ENCODE results near the gene FAT2. TPM values are rescaled to one million over a fixed set of nuclear protein-coding genes. Genes with fewer than 3 reads are reported as not detected.

Gene FAT2
- total RNA-seq, 1 donor from 2014 or later, result 0.05 TPM

- DNase-seq (ENCODE audit: low spot score), result no peak
- intact Hi-C loops (cut with DNase I), result no loop called here
Observed at GRCh38 chr5:151569132-151570046, 21.7 kb downstream of the FAT2 start.

GRCh38 chr5:151568036-151568435 lies 23.1 kb downstream of the FAT2 start:
- no peak for DNase-seq (ENCODE audit: low spot score)
- intact Hi-C loops (cut with DNase I), result no loop called here

DNA sequence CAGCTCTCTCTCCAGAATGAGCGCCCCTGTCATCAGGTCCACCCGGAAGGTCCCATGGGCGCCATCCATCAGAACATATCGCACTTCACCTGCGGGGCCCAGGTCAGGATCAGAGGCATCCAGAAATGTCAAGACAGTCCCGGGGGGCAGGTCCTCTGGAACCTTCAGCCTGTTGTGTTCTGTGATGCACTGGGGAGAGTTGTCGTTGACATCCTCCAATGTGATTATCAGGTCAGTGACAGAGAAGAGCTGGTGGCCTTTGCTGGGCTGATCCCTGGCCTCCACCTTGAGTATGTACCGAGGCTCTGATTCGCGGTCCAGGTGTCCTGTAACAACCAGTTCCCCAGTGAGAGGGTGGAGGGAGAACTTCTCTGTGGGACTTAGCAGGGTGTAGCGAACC lies 25.2 kb downstream of the FAT2 start:
- no peak for DNase-seq (ENCODE audit: low spot score)
- intact Hi-C loops (cut with DNase I), result no loop called here

DNA sequence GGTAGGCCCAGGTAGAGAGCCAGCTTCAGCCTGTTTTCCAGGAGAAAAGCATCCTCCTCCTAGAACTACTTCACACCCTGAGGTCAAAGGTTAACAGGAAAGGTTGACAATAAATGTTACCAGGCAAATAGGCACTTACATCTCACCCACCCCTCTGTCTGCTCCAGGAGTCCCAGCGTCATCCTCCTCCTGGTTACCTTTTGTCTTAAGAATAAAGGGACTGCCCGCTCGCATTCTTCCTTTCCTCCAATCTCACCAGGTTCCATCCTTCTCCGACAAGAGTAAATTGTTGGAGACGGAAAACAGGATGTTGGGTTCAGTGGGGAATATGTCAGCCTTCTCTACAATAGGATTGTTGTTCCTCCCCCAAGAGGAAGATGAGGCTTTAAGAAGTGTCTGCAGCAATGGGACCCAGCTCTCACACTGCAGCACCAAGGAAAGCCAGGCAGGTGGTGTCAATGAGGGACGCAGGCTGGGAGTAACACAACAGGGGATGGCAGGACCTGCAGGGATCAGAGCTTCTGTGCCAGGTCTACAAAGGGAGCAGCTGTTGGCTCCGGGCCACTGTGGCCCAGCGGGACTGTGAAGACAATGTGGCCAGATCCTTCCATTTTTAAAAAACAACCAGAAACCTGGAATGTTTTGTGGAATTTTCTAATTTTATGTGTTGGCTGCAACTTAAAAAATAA lies 29.0 kb downstream of the FAT2 start:
- no peak for DNase-seq (ENCODE audit: low spot score)
- intact Hi-C loops (cut with DNase I), result no loop called here

- DNase-seq (ENCODE audit: low spot score), result no peak
- intact Hi-C loops (cut with DNase I), result no loop called here
Observed at GRCh38 chr5:151557951-151558350, 33.2 kb downstream of the FAT2 start.

DNA sequence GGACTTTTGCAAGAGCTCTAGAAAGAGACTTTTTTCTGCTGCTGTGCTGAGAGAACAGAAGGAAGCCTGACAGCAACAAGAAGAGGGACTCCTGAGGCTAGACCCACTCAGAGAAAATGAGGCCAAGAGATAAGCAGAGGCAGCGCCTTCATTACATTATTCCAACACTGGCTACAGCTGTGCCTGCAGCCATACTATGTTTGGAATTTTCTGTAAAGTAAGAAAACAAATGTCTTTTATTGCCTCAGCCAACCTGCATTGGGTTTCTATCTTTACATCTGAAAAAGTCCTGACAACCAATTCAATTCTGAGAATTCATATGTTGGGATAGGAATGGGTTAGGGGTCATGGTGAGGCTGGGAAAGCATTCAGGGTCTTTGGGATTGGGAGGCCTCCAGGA lies 33.7 kb downstream of the FAT2 start:
- no peak for DNase-seq (ENCODE audit: low spot score)
- intact Hi-C loops (cut with DNase I), result no loop called here

DNA sequence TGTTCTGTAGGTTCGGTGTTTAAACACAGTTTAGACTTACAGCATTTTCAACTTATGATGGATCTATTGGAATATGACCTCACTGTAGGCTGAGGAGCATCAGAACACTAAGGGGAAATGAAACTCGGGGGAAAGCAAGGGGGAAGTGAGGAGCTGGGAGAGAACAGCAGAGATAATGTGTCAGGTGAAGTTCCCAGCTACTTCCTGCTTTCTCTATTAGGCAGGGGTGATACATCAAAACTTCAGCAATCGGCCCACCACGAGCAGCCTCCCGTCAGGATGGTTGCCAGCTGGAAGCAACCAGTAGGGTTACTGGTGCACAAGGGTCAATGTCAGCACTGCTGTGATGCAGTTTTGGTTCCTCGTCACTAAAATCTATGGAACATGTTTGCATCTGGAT lies 34.3 kb downstream of the FAT2 start:
- no peak for DNase-seq (ENCODE audit: low spot score)
- intact Hi-C loops (cut with DNase I), result no loop called here

GRCh38 chr5:151555760-151556576 lies 35.2 kb downstream of the FAT2 start:
- no peak for DNase-seq (ENCODE audit: low spot score)
- intact Hi-C loops (cut with DNase I), result no loop called here

GRCh38 chr5:151553695-151554094 lies 37.4 kb downstream of the FAT2 start:
- intact Hi-C loops (cut with DNase I), result no loop called here

DNA sequence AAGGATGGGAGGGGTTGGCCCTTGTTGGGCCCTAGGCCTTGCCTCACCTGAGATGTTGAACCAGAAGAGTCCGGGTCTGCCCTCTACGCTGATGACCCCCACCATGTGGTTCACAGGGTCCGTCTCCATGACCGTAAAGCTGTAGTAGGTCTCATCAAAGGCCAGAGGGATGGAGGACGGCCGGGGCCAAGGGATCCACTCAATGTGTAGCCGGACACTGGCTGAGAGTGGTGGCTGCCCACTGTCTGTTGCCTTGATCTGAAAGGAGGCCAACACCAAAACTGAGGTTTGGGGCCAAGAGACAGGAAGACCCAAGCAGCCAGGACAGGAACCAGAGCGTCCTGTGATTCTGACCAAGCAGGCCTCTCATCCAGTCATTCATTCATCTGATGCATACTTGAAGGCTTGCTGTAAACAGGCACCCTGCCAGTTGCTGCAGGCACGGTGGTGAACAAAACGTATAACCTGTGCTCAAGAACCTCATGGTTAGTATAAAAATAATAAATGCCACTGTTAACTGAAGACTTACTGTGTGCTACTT lies 37.9 kb downstream of the FAT2 start:
- intact Hi-C loops (cut with DNase I), result no loop called here
- DNase-seq (ENCODE audit: low spot score), result no peak

More at GRCh38 chr5:151553695-151554094, 37.4 kb downstream of the FAT2 start:
- DNase-seq (ENCODE audit: low spot score), result no peak

DNA sequence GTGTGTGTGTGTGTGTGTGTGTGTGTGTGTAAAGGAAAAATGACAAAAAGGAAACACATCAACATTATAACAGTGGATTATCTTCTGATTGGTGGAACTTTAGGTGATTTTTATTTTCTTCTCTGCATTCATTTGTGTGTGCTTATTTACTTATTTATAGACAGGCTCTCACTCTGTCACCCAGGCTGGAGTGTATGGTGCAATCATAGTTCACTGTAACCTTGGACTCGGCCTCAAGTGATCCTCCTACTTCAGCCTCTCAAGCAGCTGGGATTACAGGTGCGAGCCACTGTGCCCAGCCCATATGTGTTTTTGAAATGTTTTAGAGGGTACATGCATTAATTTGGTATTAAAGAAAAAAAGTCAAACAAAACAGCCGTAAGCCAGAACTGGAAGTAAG lies 39.1 kb downstream of the FAT2 start:
- DNase-seq (ENCODE audit: low spot score), result no peak
- intact Hi-C loops (cut with DNase I), result no loop called here

DNA sequence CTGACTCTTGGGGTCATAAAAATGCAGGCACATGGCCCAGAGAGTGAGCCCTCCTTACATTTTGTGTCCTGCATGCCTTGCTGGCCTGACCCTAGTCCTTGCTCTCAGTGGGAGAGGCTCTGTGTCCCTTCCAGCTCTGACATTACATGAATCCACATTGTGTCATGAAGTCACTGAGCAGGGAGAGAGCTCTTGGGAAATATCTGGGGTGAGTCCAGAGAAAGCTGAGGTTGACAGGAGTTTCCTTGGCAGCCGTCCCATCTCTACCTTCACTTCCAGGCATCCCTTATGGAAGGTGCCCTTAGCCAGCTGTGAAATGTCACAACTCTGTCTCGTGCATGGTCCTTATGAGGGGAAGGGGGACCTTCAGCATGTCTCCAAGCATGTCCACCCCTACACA lies 41.0 kb downstream of the FAT2 start:
- DNase-seq (ENCODE audit: low spot score), result no peak
- intact Hi-C loops (cut with DNase I), result no loop called here

DNA sequence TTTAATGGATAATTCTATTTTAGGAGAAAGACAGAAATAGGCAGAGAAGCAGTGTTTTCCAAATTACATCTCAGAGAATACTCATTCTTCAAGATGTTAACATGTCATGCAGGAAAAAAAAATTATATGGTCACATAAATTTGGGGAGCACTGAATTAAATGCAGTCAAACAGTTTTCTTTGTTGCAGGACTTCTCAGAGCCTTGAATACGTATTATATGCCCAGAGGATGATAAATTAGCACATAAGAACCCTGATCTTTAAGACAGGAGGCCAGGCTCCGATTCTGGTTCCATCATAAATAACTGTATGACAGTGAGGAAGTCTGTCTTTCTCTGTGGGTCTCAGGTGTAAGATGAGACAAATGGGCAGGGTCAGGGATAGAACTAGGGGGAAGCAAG lies 41.4 kb downstream of the FAT2 start:
- intact Hi-C loops (cut with DNase I), result no loop called here
- no peak for DNase-seq (ENCODE audit: low spot score)

DNA sequence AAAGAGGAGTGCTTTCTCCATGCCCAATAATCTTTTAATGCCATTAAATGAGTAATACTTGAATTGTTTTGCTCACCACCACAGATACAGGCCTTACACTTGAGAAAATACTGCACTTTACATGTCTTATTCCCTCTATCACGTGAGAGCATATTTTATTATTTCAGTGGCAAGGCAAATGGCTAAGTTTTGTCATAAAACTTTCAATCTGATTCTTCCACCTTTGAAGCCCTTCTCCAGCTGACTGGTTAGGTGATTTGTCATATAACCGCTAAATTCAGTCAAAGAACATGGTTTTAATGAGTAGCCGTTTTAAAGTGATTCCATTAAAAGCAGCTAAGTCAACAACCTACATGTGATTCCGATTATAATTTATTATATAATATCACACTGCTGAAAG lies 43.8 kb downstream of the FAT2 start:
- DNase-seq (ENCODE audit: low spot score), result no peak
- intact Hi-C loops (cut with DNase I), result no loop called here

DNA sequence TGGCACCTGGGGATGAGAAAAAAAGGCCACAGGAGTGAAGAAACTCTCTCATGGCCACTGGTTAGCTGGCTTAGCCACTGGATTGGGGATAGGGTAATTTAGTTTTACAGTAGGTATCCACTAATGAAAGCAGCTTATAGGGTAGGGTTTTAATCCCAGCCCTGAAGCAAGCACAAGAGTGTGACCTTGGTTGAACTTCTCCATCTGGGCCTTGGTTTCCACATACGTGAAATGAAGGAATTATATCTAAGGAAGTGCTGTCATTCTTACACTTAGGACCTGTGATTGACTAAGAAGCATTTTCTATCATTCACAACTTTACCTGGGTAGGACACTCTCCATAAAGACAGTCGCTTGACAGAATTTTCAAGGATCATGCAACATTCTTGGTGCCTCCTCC lies 49.6 kb downstream of the FAT2 start:
- DNase-seq (ENCODE audit: low spot score), result no peak
- intact Hi-C loops (cut with DNase I), result no loop called here

Other genes with a start within 250 kb of the FAT2 start
- not detected for gene SLC36A2, start 243.8 kb downstream of the FAT2 start, total RNA-seq
- 3.3 TPM for gene SLC36A1, start 143.7 kb downstream of the FAT2 start, total RNA-seq
- gene SPARC, start 95.6 kb upstream of the FAT2 start, total RNA-seq, result 539 TPM
- 61.4 TPM for gene ATOX1, start 167.3 kb upstream of the FAT2 start, total RNA-seq
- gene G3BP1, start 180.6 kb upstream of the FAT2 start, total RNA-seq, result 99.4 TPM

All from cardiac septum (tissue), 1 donor.